Upper lobe of left lung (tissue), 4 donors: ENCODE results near the gene PSG2.
"Not testable (repeated sequence)": the region's sequence is repeated elsewhere in the genome, so short reads cannot be mapped to it uniquely, and the experiment has no call there.

Experiments
- CTCF ChIP-seq, 6 experiments: fragments of 450-650 bp in 4 of 6; fragments of 200-600 bp in 2 of 6; sonication (generic) in 2 of 6; IDR thresholded peaks; one replicate each; pipeline ENCODE4 v1.5.1; 2016 to 2019; ENCODE audit warnings: antibody characterized with exemption in 6 of 6
- EP300 ChIP-seq, 4 donors: sonication (generic); formaldehyde crosslinking; IDR thresholded peaks; one replicate each; pipeline ENCODE4 v1.5.1; 2017; ENCODE audit warnings: antibody characterized with exemption in 4 of 4, control low read depth in 2 of 4
- POLR2A ChIP-seq, 4 donors: fragments of 450-650 bp; IDR thresholded peaks; one replicate each; pipeline ENCODE4 v1.5.1; 2016 to 2017; ENCODE audit warnings: antibody characterized with exemption in 4 of 4, mild to moderate bottlenecking in 2 of 4
- POLR2AphosphoS5 ChIP-seq, 2 donors: sonication (generic); formaldehyde crosslinking; IDR thresholded peaks; one replicate each; pipeline ENCODE4 v1.5.1; 2017; ENCODE audit warnings: antibody characterized with exemption in 2 of 2

DNA sequence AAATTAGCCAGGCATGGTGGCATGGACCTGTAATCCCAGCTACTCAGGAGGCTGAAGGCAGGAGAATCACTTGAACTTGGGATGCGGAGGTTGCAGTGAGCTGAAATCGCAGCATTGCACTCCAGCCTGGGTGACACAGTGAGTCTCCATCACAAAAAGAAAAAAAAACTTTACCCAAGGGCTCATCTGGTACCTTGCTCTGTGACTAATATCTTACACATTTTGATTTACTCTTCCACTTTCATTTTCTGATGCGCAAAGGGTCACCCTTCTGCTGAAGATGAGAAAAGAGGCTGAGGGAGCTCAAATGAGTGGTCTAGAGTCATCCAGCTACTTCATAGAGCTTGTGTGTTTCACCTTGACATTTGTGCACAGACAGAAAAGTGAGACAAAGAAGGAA lies 34.5 kb downstream of the PSG2 start:
- not testable (repeated sequence) for TF ChIP-seq CTCF, POLR2A, POLR2AphosphoS5, EP300 (IDR thresholded peaks at IDR 0.05)
